Measurements from ENCODE around the gene CAB39.
A peak's percentile ranks its signal among the peaks of the same experiment; 100 is the strongest.

Gene CAB39

GRCh38 chr2:230712443-230713330, at the start of gene CAB39:
CAB39 (plus strand) TSS chr2:230712842; CDS start chr2:230760002, 47,160 bp downstream.
- Mint-ChIP-seq H3K4me1 (ENCODE audit: low read depth) (peaks cover 46% of the 10 kb centered on the region), H3K36me3 (peaks cover 5% of the 10 kb centered on the region), H3K4me3 (peak within 1 kb of the TSS; percentile 97), H3K9me3 (ENCODE audit: low read depth) (no peaks in the 10 kb centered on the region), H3K27ac (peak within 1 kb of the TSS; percentile 97), H3K27me3 (no peaks in the 10 kb centered on the region)

GRCh38 chr2:230664128-230664527, 48.5 kb upstream of the CAB39 start:
- Mint-ChIP-seq H3K27me3 (no peaks in the 10 kb centered on the region), H3K27ac (peak overlapping the region; percentile 68), H3K9me3 (ENCODE audit: low read depth) (no peaks in the 10 kb centered on the region), H3K4me1 (ENCODE audit: low read depth) (peaks cover 91% of the 10 kb centered on the region), H3K4me3 (peak overlapping the region; percentile 49), H3K36me3 (no peaks in the 10 kb centered on the region)

DNA sequence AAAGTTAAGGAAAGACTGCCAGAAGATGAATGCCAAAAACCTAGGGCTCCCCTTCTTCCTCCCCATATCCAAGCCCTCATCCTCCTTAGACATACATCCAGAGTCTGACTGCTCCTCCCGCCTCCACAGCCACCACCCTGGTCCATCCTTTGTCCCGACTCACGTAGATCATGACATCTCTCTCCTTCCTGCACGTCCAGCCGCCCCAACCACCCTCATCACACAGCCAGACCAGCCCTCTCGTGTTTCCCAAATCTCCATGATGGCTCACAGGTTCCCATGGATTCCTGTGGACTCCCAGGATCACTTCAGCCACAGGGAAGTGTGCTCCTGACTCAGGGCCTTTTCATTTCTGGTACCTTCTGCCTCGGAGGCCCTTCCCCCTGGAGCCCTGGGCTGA, 47.8 kb upstream of the CAB39 start:
- Mint-ChIP-seq H3K4me3 (peak overlapping the region; percentile 61), H3K9me3 (ENCODE audit: low read depth) (no peaks in the 10 kb centered on the region), H3K27ac (peak overlapping the region; percentile 86), H3K36me3 (no peaks in the 10 kb centered on the region), H3K27me3 (no peaks in the 10 kb centered on the region), H3K4me1 (ENCODE audit: low read depth) (peaks cover 91% of the 10 kb centered on the region)

DNA sequence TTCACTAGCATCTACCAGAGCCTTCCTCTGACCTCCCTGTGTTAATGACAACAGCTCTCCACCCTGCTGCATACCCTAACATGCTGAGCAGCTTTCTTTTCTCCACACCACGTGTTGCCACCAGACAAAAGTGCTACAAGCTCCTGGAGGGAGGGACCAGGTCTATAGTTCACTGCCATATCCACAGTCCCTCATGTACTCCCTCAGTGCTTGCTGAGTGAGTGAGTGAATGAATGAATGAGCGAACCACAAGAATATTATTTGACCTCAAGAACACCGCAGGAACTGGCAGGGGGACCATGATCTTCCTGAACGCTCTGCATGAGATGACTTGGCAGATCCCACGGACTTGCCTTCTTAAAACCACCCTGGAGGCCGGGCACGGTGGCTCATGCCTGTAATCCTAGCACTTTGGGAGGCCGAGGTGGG, 47.4 kb upstream of the CAB39 start:
- peak overlapping the region; percentile 61 for H3K4me3 Mint-ChIP-seq
- no peaks in the 10 kb centered on the region for H3K36me3 Mint-ChIP-seq
- H3K27ac Mint-ChIP-seq: peak overlapping the region; percentile 86
- no peaks in the 10 kb centered on the region for H3K27me3 Mint-ChIP-seq
- no peaks in the 10 kb centered on the region for H3K9me3 Mint-ChIP-seq (ENCODE audit: low read depth)
- peaks cover 87% of the 10 kb centered on the region for H3K4me1 Mint-ChIP-seq (ENCODE audit: low read depth)

GRCh38 chr2:230666446-230666845, 46.2 kb upstream of the CAB39 start:
- no peaks in the 10 kb centered on the region for H3K9me3 Mint-ChIP-seq (ENCODE audit: low read depth)
- H3K4me1 Mint-ChIP-seq (ENCODE audit: low read depth): peaks cover 84% of the 10 kb centered on the region
- H3K36me3 Mint-ChIP-seq: no peaks in the 10 kb centered on the region
- H3K27me3 Mint-ChIP-seq: no peaks in the 10 kb centered on the region
- H3K27ac Mint-ChIP-seq: no peak overlapping the region
- no peak overlapping the region for H3K4me3 Mint-ChIP-seq

- Mint-ChIP-seq H3K4me3 (peak overlapping the region; percentile 20), H3K4me1 (ENCODE audit: low read depth) (peaks cover 79% of the 10 kb centered on the region), H3K27ac (peak overlapping the region; percentile 83), H3K27me3 (no peaks in the 10 kb centered on the region), H3K9me3 (ENCODE audit: low read depth) (no peaks in the 10 kb centered on the region), H3K36me3 (no peaks in the 10 kb centered on the region)
These were observed 45.5 kb upstream of the CAB39 start for GRCh38 chr2:230666885-230667712.

DNA sequence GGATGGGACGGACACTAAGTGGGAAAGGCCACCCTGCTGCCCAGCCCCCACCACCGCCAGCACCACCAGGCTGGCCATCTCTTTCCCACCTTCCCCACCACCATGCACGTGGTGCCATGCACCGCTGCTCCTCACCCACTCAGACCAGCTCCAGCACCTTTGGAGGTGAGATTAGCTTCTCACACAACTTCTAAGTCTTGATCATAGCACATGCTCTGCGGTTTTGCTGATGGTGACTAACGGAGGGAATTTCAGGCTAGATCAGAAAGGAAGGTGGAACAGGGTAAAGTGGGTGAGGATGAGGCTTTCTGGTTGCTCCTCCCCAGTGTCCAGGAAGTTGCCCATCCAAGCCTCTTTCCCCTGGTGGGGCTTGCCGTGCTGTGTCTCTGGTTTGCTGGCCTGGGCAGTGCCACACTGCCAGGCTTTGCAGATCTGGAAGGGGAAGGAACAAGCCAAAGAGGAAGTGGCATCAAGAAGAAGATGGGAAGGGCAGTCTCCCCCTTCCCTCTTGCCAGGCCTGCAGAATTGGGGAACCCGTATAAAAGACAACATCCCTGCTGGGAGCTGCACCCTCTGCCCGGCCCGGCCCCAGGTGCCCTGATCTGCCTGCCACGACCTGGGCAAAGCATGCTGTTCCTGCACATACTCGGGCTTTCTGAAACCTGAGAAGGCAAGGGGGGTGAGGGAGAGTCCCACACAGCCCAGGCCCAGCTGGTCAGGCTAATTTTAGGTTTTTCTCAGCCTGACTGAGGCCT, 44.3 kb upstream of the CAB39 start:
- H3K9me3 Mint-ChIP-seq (ENCODE audit: low read depth): no peaks in the 10 kb centered on the region
- H3K27me3 Mint-ChIP-seq: no peaks in the 10 kb centered on the region
- H3K36me3 Mint-ChIP-seq: no peaks in the 10 kb centered on the region
- peak overlapping the region; percentile 64 for H3K4me3 Mint-ChIP-seq
- H3K27ac Mint-ChIP-seq: peak overlapping the region; percentile 83
- H3K4me1 Mint-ChIP-seq (ENCODE audit: low read depth): peaks cover 66% of the 10 kb centered on the region

DNA sequence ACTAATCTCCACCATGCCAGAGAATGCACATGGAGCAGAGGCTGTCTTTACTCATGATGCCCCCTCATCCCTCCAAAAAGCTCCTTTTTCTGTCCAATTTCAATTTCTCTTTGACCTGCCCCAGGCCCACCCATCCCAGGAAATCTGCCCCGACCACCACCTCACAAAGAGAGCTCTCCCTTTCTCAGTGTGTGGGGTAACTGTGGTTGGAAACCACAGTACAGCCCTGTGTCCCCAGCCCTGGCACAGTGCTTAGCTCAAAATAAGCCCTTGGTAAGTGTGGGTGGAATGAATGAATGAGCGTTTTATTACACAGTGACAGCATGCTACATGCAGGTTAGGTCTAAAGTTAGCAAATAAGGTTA, 43.7 kb upstream of the CAB39 start:
- Mint-ChIP-seq H3K4me3 (peak overlapping the region; percentile 64), H3K9me3 (ENCODE audit: low read depth) (no peaks in the 10 kb centered on the region), H3K4me1 (ENCODE audit: low read depth) (peaks cover 60% of the 10 kb centered on the region), H3K27me3 (no peaks in the 10 kb centered on the region), H3K27ac (peak overlapping the region; percentile 79), H3K36me3 (no peaks in the 10 kb centered on the region)

DNA sequence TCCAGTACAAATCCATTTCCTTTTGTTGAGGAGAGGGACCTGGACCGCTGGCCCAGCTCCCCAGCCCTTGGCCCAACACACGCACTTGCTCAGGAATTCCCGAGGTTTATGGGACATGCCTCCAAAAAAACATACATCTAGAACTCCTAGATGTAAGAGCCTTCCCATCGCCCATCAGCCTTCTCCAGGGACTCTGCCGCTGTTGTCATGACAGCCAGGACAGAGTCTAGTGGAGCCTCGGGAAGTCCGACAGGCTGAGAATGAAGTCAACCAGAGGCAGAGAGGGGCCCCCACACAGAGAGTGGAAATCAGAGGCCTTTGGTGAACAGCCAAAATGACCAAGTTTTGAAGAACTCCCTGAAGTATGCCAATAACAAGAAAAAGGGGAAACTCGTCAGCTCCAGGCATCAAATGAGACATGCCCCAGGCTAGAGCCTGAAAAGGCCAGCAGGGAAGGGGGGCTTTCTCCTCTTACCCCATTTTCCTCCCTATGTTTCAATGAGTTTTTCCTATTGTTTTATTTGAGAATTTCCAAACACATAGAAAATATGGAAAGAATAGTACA, 43.2 kb upstream of the CAB39 start:
- H3K27me3 Mint-ChIP-seq: no peaks in the 10 kb centered on the region
- H3K27ac Mint-ChIP-seq: no peak overlapping the region
- H3K4me1 Mint-ChIP-seq (ENCODE audit: low read depth): peaks cover 55% of the 10 kb centered on the region
- H3K36me3 Mint-ChIP-seq: no peaks in the 10 kb centered on the region
- no peak overlapping the region for H3K4me3 Mint-ChIP-seq
- no peaks in the 10 kb centered on the region for H3K9me3 Mint-ChIP-seq (ENCODE audit: low read depth)

DNA sequence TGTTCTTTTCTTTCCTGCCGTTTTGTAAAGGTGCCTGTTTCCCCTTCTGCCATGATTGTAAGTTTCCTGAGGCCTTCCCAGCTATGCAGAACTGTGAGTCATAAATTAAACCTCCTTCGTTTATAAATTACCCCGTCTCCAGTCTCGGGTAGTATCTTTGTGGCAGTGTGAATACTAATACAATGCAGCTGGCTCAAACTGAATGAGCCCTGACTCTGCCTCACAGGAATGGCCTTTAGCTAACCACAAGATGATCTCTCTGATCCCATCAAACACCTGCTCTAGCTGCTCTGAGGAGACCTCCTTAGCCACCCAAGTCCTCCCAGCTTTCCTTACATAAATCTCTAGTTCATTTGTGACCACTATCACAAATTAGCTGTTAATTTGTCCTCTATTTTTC, 41.5 kb upstream of the CAB39 start:
- no peaks in the 10 kb centered on the region for H3K36me3 Mint-ChIP-seq
- H3K9me3 Mint-ChIP-seq (ENCODE audit: low read depth): no peaks in the 10 kb centered on the region
- peaks cover 45% of the 10 kb centered on the region for H3K4me1 Mint-ChIP-seq (ENCODE audit: low read depth)
- H3K4me3 Mint-ChIP-seq: no peak overlapping the region
- no peak overlapping the region for H3K27ac Mint-ChIP-seq
- no peaks in the 10 kb centered on the region for H3K27me3 Mint-ChIP-seq

- no peaks in the 10 kb centered on the region for H3K9me3 Mint-ChIP-seq (ENCODE audit: low read depth)
- no peak overlapping the region for H3K4me3 Mint-ChIP-seq
- peaks cover 34% of the 10 kb centered on the region for H3K4me1 Mint-ChIP-seq (ENCODE audit: low read depth)
- peaks cover 2% of the 10 kb centered on the region for H3K36me3 Mint-ChIP-seq
- no peak overlapping the region for H3K27ac Mint-ChIP-seq
- H3K27me3 Mint-ChIP-seq: no peaks in the 10 kb centered on the region
These were observed 39.8 kb upstream of the CAB39 start for GRCh38 chr2:230672836-230673235.

GRCh38 chr2:230674401-230674800, 38.2 kb upstream of the CAB39 start:
- Mint-ChIP-seq H3K9me3 (ENCODE audit: low read depth) (no peaks in the 10 kb centered on the region), H3K36me3 (peaks cover 2% of the 10 kb centered on the region), H3K4me3 (no peak overlapping the region), H3K27me3 (no peaks in the 10 kb centered on the region), H3K4me1 (ENCODE audit: low read depth) (peaks cover 28% of the 10 kb centered on the region), H3K27ac (no peak overlapping the region)

- Mint-ChIP-seq H3K4me1 (ENCODE audit: low read depth) (peaks cover 23% of the 10 kb centered on the region), H3K9me3 (ENCODE audit: low read depth) (no peaks in the 10 kb centered on the region), H3K4me3 (no peak overlapping the region), H3K27me3 (no peaks in the 10 kb centered on the region), H3K27ac (no peak overlapping the region), H3K36me3 (peaks cover 2% of the 10 kb centered on the region)
These were observed 37.5 kb upstream of the CAB39 start for GRCh38 chr2:230674966-230675672.

DNA sequence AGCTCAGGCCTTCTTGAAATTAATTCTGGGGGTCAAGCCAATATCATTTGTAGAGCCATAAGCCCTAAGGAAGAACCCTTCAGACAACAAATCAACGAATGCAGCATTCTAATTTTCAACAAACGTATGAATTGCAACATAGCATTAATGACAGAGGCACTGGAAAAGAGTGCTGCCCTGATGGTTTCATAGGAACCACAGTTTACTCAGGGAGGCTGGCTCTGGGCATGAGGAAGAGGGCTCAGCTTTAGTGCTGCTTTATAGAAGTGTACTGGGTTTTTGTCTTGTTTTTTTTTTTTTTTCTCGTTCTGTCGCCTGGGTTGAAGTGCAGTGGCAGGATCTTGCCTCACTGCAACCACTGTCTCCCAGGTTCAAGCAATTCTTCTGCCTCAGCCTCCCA, 36.1 kb upstream of the CAB39 start:
- H3K4me3 Mint-ChIP-seq: no peak overlapping the region
- H3K27me3 Mint-ChIP-seq: no peaks in the 10 kb centered on the region
- H3K27ac Mint-ChIP-seq: no peak overlapping the region
- no peaks in the 10 kb centered on the region for H3K9me3 Mint-ChIP-seq (ENCODE audit: low read depth)
- peaks cover 20% of the 10 kb centered on the region for H3K4me1 Mint-ChIP-seq (ENCODE audit: low read depth)
- peaks cover 2% of the 10 kb centered on the region for H3K36me3 Mint-ChIP-seq
